Astrocyte (in vitro differentiated cells and primary cell): ENCODE results near the gene EDIL3. TPM values are rescaled to one million over a fixed set of nuclear protein-coding genes. Genes with fewer than 3 reads are reported as not detected.
A peak's percentile ranks its signal among the peaks of the same experiment; 100 is the strongest.

Experiments used
- DNase-seq: peaks from one replicate; pipeline ENCODE4 v3.0.0-alpha.2; 2010; ENCODE audit warnings: low read depth
- FAIRE-seq: peaks from 2 replicates; lab custom pipeline; 2011; peaks lifted over from hg19 to GRCh38; lab: Jason Lieb, UNC
- H2AFZ ChIP-seq: 2 replicates; pipeline ENCODE4 v1.6.0; 2012; ENCODE audit warnings: low read depth, low read length, inconsistent platforms
- H3K27ac ChIP-seq: 2 replicates; pipeline ENCODE4 v1.5.1; 2011; ENCODE audit warnings: low read depth, low read length, inconsistent platforms
- H3K27me3 ChIP-seq: 2 replicates; pipeline ENCODE4 v1.6.0; 2011; ENCODE audit warnings: low read length, inconsistent platforms; ENCODE audit not compliant: insufficient read depth
- H3K36me3 ChIP-seq: 2 replicates; pipeline ENCODE4 v1.5.1; 2011; ENCODE audit warnings: low read length, inconsistent platforms; ENCODE audit not compliant: insufficient read depth
- H3K4me1 ChIP-seq: 2 replicates; pipeline ENCODE4 v1.5.1; 2011; ENCODE audit warnings: low read length, inconsistent platforms; ENCODE audit not compliant: insufficient read depth
- H3K4me2 ChIP-seq: 2 replicates; pipeline ENCODE4 v1.6.0; 2012; ENCODE audit warnings: low read length, inconsistent platforms
- H3K4me3 ChIP-seq: 2 replicates; pipeline ENCODE4 v1.5.1; 2011; ENCODE audit warnings: low read depth, mild to moderate bottlenecking, low read length, inconsistent platforms; ENCODE audit not compliant: insufficient read depth
- H3K79me2 ChIP-seq: 2 replicates; pipeline ENCODE4 v1.6.0; 2012; ENCODE audit warnings: mild to moderate bottlenecking, low read length, inconsistent platforms; ENCODE audit not compliant: insufficient read depth
- H3K9ac ChIP-seq: 2 replicates; pipeline ENCODE4 v1.6.0; 2012; ENCODE audit warnings: mild to moderate bottlenecking, low read length, inconsistent platforms
- H3K9me3 ChIP-seq: 2 replicates; pipeline ENCODE4 v1.5.1; 2012; ENCODE audit warnings: low read depth, mild to moderate bottlenecking, low read length, inconsistent platforms; ENCODE audit not compliant: insufficient read depth
- H4K20me1 ChIP-seq: 2 replicates; pipeline ENCODE4 v1.6.0; 2012; ENCODE audit warnings: low read length, inconsistent platforms; ENCODE audit not compliant: insufficient read depth
- H3K27ac Mint-ChIP-seq: one replicate; pipeline ENCODE4 v1.8.0; 2021; ENCODE audit warnings: mild to moderate bottlenecking, mixed read lengths; ENCODE audit not compliant: unreplicated experiment
- H3K27me3 Mint-ChIP-seq: one replicate; pipeline ENCODE4 v1.8.0; 2021; ENCODE audit warnings: low read depth, mixed read lengths; ENCODE audit not compliant: unreplicated experiment
- H3K36me3 Mint-ChIP-seq: one replicate; pipeline ENCODE4 v1.8.0; 2021; ENCODE audit warnings: low read depth, mixed read lengths; ENCODE audit not compliant: unreplicated experiment
- H3K4me1 Mint-ChIP-seq: one replicate; pipeline ENCODE4 v1.8.0; 2021; ENCODE audit warnings: low read depth, mixed read lengths; ENCODE audit not compliant: unreplicated experiment
- H3K4me3 Mint-ChIP-seq: one replicate; pipeline ENCODE4 v1.8.0; 2021; ENCODE audit warnings: mild to moderate bottlenecking, moderate library complexity, mixed read lengths; ENCODE audit not compliant: unreplicated experiment
- H3K9me3 Mint-ChIP-seq: one replicate; pipeline ENCODE4 v1.8.0; 2021; ENCODE audit warnings: mild to moderate bottlenecking, mixed read lengths; ENCODE audit not compliant: unreplicated experiment
- EZH2 ChIP-seq: IDR thresholded peaks from 2 replicates; pipeline ENCODE4 v1.6.1; 2012; ENCODE audit warnings: mild to moderate bottlenecking, low read length, inconsistent platforms; ENCODE audit not compliant: insufficient read depth
- total RNA-seq: library from RNA; stranded (reverse); gene quantifications from 2 replicates; pipeline ENCODE4 v1.2.1, GENCODE V29; 2021
- TF ChIP-seq, protein P1 (sequence below): IDR thresholded peaks from 2 replicates; pipeline ENCODE4 v1.5.1; 2011; ENCODE audit warnings: low read depth, mild to moderate bottlenecking, inconsistent platforms, low read length, moderate library complexity; ENCODE audit not compliant: insufficient read depth

EDIL3 gene
- total RNA-seq, 1 donor from 2014 or later: 226 TPM

GRCh38 chr5:84362061-84362720 lies 22.5 kb downstream of the EDIL3 start:
- H3K4me3 ChIP-seq: no peak overlapping the region
- H3K36me3 ChIP-seq: no peaks in the 10 kb centered on the region
- no peaks in the 10 kb centered on the region for H3K27me3 ChIP-seq
- H4K20me1 ChIP-seq: peaks cover 14% of the 10 kb centered on the region
- FAIRE-seq: no peak
- H3K4me2 ChIP-seq: peak overlapping the region; percentile 9
- H3K9ac ChIP-seq: no peak overlapping the region
- peaks cover 16% of the 10 kb centered on the region for H3K4me1 ChIP-seq
- no peaks in the 10 kb centered on the region for H3K9me3 Mint-ChIP-seq
- no peak for DNase-seq
- no peaks in the 10 kb centered on the region for H3K36me3 Mint-ChIP-seq
- H3K4me1 Mint-ChIP-seq: peaks cover 6% of the 10 kb centered on the region
- H2AFZ ChIP-seq: no peak overlapping the region
- no peaks in the 10 kb centered on the region for H3K27me3 Mint-ChIP-seq
- no peak overlapping the region for H3K27ac ChIP-seq
- no peak overlapping the region for H3K27ac Mint-ChIP-seq
- TF ChIP-seq, protein P1, sequence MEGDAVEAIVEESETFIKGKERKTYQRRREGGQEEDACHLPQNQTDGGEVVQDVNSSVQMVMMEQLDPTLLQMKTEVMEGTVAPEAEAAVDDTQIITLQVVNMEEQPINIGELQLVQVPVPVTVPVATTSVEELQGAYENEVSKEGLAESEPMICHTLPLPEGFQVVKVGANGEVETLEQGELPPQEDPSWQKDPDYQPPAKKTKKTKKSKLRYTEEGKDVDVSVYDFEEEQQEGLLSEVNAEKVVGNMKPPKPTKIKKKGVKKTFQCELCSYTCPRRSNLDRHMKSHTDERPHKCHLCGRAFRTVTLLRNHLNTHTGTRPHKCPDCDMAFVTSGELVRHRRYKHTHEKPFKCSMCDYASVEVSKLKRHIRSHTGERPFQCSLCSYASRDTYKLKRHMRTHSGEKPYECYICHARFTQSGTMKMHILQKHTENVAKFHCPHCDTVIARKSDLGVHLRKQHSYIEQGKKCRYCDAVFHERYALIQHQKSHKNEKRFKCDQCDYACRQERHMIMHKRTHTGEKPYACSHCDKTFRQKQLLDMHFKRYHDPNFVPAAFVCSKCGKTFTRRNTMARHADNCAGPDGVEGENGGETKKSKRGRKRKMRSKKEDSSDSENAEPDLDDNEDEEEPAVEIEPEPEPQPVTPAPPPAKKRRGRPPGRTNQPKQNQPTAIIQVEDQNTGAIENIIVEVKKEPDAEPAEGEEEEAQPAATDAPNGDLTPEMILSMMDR: no peak
- TF ChIP-seq EZH2: no peak
- H3K79me2 ChIP-seq: peaks cover 95% of the 10 kb centered on the region
- no peak overlapping the region for H3K4me3 Mint-ChIP-seq
- H3K9me3 ChIP-seq: no peaks in the 10 kb centered on the region

- no peak overlapping the region for H3K27ac Mint-ChIP-seq
- no peaks in the 10 kb centered on the region for H3K36me3 ChIP-seq
Observed at GRCh38 chr5:84361572-84361971, 23.1 kb downstream of the EDIL3 start.

More at GRCh38 chr5:84361572-84361971, 23.1 kb downstream of the EDIL3 start:
- Histone ChIP-seq H3K4me3 (no peak overlapping the region), H3K4me2 (peak overlapping the region; percentile 9), H3K4me1 (peaks cover 16% of the 10 kb centered on the region), H2AFZ (no peak overlapping the region), H3K9ac (no peak overlapping the region), H4K20me1 (peaks cover 15% of the 10 kb centered on the region), H3K27ac (no peak overlapping the region), H3K27me3 (no peaks in the 10 kb centered on the region), H3K79me2 (peaks cover 93% of the 10 kb centered on the region), H3K9me3 (no peaks in the 10 kb centered on the region)
- DNase-seq (no peak), FAIRE-seq (no peak)
- H3K27me3 Mint-ChIP-seq: no peaks in the 10 kb centered on the region
- H3K4me3 Mint-ChIP-seq: no peak overlapping the region
- H3K36me3 Mint-ChIP-seq: no peaks in the 10 kb centered on the region
- peaks cover 6% of the 10 kb centered on the region for H3K4me1 Mint-ChIP-seq
- no peak for TF ChIP-seq EZH2
- TF ChIP-seq, protein P1: no peak
- no peaks in the 10 kb centered on the region for H3K9me3 Mint-ChIP-seq
